Stimulated activated CD4-positive, alpha-beta T cell treated with anti-CD3 and anti-CD28 coated beads, Interleukin-2, amount 100 ng/mL, for 24 hours (primary cell): ENCODE data around the gene NFIX.

Source experiments
- DNase-seq, 2 donors: peaks; one replicate each; pipeline ENCODE4 v3.0.0-alpha.2; 2020

NFIX gene

GRCh38 chr19:13115936-13116281, 120.6 kb downstream of the NFIX start:
- DNase-seq: no peak

DNA sequence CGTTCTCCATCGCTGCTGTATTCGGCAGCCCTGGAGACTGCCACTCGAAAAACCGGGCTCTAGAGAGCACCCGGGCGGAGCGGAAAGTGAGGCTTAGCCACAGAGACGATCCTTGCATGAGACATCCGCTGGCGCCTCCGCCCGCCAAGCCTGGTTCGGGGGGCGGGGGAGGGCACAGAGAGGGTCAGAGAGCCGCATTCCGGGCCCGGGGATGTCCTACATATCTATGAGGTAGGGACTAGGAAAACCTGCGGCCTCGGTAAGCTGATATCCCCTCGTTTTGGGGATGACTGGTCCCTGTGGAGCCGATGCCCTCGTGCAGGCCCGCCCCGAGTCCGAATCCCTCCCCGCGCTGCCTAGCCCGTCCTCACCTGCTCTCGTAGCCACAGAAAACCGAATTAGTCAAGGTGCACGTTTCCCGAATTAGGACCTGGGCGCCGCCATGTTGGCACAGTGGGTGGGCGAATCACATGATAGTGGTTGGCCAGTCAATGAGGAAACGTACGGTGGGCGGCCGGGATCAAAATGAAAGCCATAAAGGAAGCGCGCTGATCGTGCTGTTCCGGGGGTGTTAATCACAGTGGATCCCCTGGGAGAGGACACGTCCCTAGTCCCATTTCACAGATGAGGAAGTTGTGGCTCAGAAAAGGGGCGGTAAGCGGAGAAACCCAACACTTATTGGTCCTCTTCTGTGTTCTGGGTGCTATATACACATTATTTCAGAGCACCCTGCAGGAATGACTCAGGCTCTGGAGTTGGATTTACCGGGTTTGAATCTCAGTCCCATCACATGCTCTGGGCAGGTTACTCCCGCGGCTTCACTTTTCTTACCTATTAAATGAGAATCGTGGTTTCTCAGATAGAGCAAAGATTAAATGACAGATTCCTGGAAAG, 121.3 kb downstream of the NFIX start, which contains the start of gene TRMT1:
Gene TRMT1, minus strand, starts transcription at position 459 of the 894 bp plus-strand sequence. Its CDS starts 341 bp downstream, at position 118.
- DNase-seq: peak; percentile 94 to 95

- DNase-seq: no peak
Measured at GRCh38 chr19:13117176-13117771, 122.0 kb downstream of the NFIX start.

DNA sequence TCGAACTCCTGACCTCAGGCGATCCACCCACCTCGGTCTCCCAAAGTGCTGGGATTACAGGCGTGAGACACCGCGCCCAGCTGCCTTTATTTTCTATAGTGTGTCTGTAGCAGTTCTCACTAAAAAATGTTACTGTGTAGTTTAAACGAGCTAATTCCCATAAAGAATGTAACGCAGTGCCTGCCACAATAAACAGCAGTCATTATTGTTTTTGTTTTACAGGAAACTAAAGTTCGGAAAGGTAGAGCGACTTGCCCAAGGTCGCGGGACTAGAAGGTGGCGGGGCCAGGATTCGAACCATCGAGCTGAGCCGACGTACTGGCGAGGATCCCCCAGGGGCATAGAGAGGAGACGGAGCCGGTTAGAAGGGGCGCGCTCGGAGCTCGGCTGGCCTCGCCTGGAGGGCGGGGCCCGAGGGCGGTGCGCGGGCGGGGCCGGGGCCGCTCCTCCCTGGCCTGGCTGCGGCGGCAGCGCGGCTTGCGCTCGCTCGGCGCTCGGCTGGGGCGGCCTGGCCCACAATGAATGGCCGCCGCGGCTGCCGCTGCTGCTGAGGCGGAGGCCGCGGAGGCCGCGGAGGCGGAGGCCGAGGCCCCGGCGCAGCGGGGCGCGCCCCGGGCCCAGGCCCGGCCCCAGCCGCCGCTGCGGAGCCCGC, 122.6 kb downstream of the NFIX start, which contains the start of gene NACC1:
Gene NACC1, plus strand, starts transcription at position 493 of the 652 bp plus-strand sequence. CDS start 16,944 bp downstream, outside the sequence.
- peak; percentile 91 for DNase-seq

DNA sequence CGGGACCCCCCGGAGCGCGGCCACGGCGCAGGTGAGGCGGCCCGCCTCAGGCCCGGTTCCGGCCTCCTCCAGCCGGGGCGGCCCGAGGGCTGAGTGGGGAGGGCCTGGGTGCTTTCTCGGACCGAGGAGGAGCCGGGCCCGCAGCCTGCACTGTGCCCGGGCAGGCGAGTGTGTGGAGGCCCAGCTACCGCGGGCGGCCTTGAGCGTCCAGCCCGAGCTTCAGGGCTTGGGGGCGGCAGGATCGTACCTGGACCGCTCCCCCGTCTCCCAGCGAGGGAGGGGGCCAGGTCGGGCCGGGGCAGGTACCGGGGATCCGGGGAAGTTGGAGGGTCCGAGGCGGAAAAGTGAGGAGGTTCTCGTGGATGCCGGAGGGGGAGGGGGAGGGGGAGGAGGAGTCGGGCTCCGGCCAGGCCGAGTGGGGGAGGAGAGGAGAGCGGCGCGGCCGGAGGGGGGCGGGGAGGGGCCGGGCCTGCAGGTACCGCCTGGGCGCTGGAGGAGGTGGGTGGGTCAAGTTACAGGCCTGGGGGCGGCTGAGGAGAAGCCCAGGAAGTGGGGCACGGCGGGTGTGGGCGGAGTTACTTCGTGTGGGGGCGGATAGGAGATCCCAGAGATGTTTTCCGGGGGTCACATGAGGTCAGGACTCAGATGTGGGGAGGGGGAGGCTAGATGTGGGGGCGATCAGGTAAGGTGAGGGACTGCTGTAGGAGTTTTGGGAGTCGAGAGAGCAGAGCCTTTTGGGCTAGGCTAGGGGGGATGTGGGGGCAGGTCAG, 123.3 kb downstream of the NFIX start:
- peak in 1 of 2 donors; percentile 65 for DNase-seq

- no peak for DNase-seq
Measured at GRCh38 chr19:13119627-13120026, 124.4 kb downstream of the NFIX start.

GRCh38 chr19:13120031-13120430, 124.8 kb downstream of the NFIX start:
- no peak for DNase-seq

- DNase-seq: no peak
Measured at GRCh38 chr19:13120817-13121216, 125.5 kb downstream of the NFIX start.

DNA sequence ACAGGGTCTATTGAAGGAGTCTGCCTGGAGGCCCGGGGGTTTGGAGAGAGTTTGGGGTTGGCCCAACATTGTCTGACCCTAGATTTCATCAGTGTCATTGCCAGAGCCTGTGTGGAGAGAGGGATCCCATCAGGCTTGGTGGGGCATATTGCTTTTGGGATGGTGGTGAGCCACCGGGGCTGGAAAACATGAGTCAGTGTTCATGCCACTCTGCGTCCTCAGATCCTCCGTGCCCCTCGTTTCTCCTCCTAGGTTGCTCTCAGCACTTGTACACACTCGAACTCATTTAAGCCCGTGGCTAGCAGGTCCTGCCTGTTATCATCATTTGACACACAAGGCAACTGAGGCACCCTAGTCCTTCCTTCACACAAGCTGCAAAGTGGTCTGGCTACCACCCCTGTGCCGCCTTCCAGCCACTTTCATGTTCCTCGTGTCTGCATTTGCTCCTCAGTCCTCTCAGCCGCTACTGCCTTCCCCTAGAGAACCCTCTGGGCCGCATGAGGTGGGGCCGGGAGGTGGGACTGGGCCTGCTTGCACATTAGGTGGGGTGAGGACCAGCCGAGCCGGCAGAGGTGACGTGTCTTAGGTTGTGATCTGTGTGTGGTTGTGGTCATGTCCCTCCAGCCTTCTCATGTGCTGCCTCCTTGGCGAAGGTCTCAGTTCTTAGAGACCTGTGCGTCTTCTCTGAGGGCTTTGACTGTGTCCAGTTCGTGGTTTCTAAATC, 126.4 kb downstream of the NFIX start:
- no peak for DNase-seq

- no peak for DNase-seq
Measured at GRCh38 chr19:13122275-13122878, 127.1 kb downstream of the NFIX start.

DNA sequence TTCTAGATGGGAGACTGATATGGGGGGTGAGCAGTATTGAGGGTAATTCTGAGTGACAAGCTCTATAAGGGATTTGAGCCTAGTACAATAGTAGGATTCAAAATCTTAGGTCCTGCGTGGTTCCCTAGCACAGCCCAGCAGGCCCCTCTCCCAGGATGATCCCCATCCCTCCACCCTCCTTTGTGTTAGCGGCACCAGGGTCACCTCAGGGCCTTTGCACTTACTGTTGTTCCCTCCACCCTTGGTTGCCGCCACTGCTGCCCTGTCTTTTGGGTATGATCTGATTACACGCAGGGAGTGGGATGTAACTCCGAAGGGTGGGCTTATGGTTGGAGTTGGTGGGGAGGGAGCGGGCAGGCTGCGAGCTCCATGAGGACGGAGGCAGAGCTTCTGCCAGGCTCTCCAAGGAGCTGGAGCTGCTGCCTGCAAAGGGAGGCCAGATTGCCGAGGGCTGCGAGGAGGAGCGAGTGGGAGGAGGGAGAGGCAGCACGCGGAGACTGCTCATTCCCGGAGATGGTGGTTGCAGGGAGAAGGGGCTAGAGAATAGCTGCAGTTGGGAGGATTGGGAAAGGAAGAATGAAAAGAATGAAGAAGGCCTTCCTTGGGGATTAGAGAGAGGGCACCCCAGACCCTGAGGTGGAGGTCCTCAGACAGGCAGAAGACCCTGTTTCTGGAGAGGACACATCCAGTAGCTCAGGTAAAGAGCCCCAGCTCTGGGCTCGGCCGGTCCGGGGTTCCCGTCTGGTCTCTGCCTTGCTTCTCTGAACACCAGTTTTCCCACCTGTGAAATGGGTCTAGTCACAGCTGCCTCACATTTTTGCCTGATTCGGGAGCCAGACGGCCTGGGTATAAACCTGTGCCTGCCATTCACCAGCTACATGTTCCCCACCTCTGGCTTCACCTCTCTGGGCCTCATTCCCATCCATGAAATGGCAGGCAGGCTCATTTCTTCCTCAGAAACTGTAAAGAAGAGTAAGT, 128.0 kb downstream of the NFIX start:
- no peak for DNase-seq

GRCh38 chr19:13127051-13127450, 131.8 kb downstream of the NFIX start:
- DNase-seq: no peak

- no peak for DNase-seq
Measured at GRCh38 chr19:13127811-13128575, 132.7 kb downstream of the NFIX start.

DNA sequence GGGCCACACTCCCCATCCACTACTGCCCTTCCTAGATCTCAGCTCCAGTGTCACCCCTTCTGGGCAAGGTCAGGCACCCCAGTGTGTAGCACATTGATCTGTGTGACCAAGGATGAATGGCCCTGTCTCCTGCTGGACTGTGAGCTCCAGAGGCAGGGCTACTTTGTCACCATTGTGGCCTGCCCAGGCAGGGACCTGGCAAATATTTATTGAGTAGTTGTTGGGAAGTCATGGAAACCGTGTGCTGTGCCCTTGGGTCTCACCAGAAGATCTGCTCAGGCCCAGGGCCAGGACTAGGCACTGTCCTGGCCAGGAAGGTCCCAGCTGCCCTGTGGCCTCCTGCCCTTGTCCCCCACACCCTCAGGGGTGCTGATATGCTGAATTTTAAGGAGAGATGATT, 133.3 kb downstream of the NFIX start:
- no peak for DNase-seq

- no peak for DNase-seq
Measured at GRCh38 chr19:13129384-13129783, 134.1 kb downstream of the NFIX start.

- no peak for DNase-seq
Measured at GRCh38 chr19:13130886-13131490, 135.7 kb downstream of the NFIX start.

- peak; percentile 69 for DNase-seq
Measured at GRCh38 chr19:13132471-13133180, 137.4 kb downstream of the NFIX start.

DNA sequence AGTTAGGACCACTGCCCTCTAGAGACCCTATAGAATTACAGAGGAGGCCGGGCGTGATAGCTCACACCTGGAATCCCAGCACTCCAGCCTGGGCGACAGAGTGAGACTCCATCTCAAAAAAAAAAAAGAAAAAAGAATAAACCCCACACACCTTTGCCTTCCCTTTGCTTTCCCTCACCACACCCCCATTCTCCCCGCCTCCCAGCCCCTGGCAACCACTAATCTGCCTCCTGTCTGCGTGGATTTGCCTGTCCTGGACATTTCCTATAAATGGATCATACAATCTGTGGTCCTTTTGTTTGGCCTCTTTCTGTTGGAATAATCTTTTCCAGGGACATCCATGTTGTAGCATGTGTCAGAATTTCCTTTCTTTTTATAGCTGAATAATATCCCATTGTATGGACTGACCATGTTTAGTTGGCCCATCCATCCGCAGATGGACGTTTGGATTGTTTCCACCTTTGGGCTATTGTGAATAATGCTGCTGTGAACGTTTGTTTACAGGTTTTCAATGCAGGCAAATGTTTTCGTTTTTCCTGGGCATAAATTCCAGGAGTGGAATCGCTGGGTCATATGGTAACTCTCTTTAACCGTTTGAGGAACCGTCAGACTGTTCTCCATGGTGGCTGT, 138.1 kb downstream of the NFIX start:
- DNase-seq: no peak
